Ovary (tissue), 9 donors: ENCODE results near the gene PCGF1. TPM values are rescaled to one million over a fixed set of nuclear protein-coding genes. Genes with fewer than 3 reads are reported as not detected.

ENCODE experiments used
- DNase-seq, 5 donors: peaks; one replicate each; pipeline ENCODE4 v3.0.0-alpha.2; 2019 to 2020
- H3K27ac ChIP-seq, 2 donors: fragments of 200-600 bp; one replicate each; pipeline versions ENCODE4 v1.5.1 to v1.8.0; 2019 to 2022
- H3K27me3 ChIP-seq: fragments of 200-600 bp; one replicate; pipeline ENCODE4 v1.8.0; 2022
- H3K36me3 ChIP-seq: fragments of 200-600 bp; sonication (generic); one replicate; pipeline ENCODE4 v1.5.1; 2019
- H3K4me1 ChIP-seq: one replicate; pipeline ENCODE4 v1.8.1; 2013; ENCODE audit warnings: mild to moderate bottlenecking, moderate library complexity; ENCODE audit not compliant: insufficient read depth
- H3K4me3 ChIP-seq: fragments of 200-600 bp; sonication (generic); one replicate; pipeline ENCODE4 v1.5.1; 2017
- H3K9me3 ChIP-seq, 2 donors: fragments of 200-600 bp in 1 of 2; sonication (generic) in 1 of 2; one replicate each; pipeline versions ENCODE4 v1.5.1 to v1.8.1; 2013 to 2019; ENCODE audit warnings: mild to moderate bottlenecking in 1 of 2, moderate library complexity in 1 of 2
- CTCF ChIP-seq, 3 donors: fragments of 450-650 bp in 2 of 3; fragments of 200-600 bp in 1 of 3; IDR thresholded peaks; one replicate each; pipeline versions ENCODE4 v1.5.1 to v1.8.0; 2016 to 2022; ENCODE audit warnings: antibody characterized with exemption in 3 of 3, mild to moderate bottlenecking in 1 of 3
- EP300 ChIP-seq: sonication (generic); formaldehyde crosslinking; IDR thresholded peaks from one replicate; pipeline ENCODE4 v1.6.1; 2017; ENCODE audit warnings: antibody characterized with exemption
- POLR2A ChIP-seq: fragments of 450-650 bp; IDR thresholded peaks from one replicate; pipeline ENCODE4 v1.6.1; 2017; ENCODE audit warnings: antibody characterized with exemption, mild to moderate bottlenecking, moderate library complexity
- WGBS, 3 donors: extraction: QIAGEN DNeasy Blood & Tissue Kit in 1 of 3; methylation state at CpG; one replicate each; pipeline versions ENCODE4 v1.1.5 to v1.1.7; 2013 to 2017; 5-methylcytosine and 5-hydroxymethylcytosine counted together
- intact Hi-C, 4 donors: fragments of 100-400 bp; cut with DNase I; formaldehyde crosslinking; loops; one replicate each; pipeline versions ENCODE4 v1.11.0 to v1.15.1; 2022 to 2023
- polyA plus RNA-seq, 2 donors: library from polyadenylated mRNA; stranded (reverse); fragments of 200-250 nt in 1 of 2; fragments of 350-450 nt in 1 of 2; fragmentation: Illumina TruSeq in 1 of 2; extraction: RNeasy Lipid Tissue Mini Kit (QIAGEN cat#74804) in 1 of 2; gene quantifications; one replicate each; pipeline ENCODE4 v1.2.3, GENCODE V29; 2013 to 2014
- total RNA-seq, 7 donors: library from RNA; depleted of rRNA in 2 of 7; stranded (reverse); fragments of >200 nt in 2 of 7; fragmentation: NEBNext Ultra II Directional in 3 of 7; extraction: Animal tissue kit (Norgen Biotek cat#: 25700) in 3 of 7; gene quantifications; one replicate each; pipeline versions ENCODE4 v1.1.0 to v1.2.4, GENCODE V29; 2016 to 2023
- donor health status: DM: no; HTN: no; CAD: no; lungs with moderate emphysema.
- donor health status: DM: no; HTN: no; CAD: no.
- donor health status: Bipolar disorder and iron deficiency.
- donor health status: DM: yes; HTN: yes; CAD: no.
- donor health status: DM: no; HTN: no; CAD: no.
- donor health status: DM: yes; HTN: yes; CAD: no.

Gene PCGF1
- total and polyA plus RNA-seq, 9 donors: 9.3 to 24.3 (median 13.8) TPM

DNA sequence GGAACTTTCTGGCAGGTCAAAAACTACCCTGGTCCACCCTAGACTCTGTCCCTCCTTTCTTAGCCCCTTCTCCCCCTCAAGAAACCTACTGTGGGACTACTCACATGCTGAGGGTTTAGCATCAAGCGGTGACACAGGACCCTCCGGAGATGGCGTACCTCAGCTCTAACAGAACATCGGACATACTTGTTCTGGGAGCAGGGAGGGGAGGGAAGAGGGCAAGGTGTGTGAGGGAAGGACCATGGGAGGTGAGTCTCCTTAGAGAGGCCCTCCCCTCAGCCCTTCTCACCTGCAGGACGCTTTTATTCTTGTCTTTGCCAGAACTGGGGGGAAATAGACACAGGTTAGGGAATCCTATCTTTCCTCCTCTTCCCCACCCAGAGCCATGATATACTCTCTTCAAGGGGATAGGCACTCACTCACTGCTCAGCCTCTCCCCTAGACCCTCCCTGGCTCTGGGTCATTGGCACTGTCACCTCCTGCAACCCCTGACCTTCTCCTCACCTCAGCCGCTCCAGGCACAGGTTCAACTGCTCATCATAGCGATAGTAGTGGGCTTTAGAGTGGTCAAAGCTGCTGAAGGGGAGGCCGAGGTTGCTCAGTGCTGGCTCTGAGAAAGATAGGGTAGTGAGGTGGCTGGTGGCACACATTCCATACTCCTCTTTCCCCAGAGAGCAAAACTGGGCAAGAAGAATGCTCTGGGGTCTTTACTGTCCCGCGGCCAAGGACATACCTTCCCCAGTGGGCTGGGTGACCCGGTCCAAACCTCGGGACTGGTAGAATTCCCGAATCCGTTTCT lies 1.8 kb downstream of the PCGF1 start:
- Histone ChIP-seq H3K36me3 (no peaks in the 10 kb centered on the region), H3K4me3 (no peak overlapping the region), H3K9me3 (no peaks in the 10 kb centered on the region), H3K4me1 (peaks cover 5% of the 10 kb centered on the region), H3K27ac (no peak overlapping the region), H3K27me3 (no peaks in the 10 kb centered on the region)
- peak in 1 of 5 donors; percentile 30 for DNase-seq
- 93 to 96% (median 95%) methylated on average over 14 of the region's 14 CpGs for WGBS, 3 donors
- TF ChIP-seq POLR2A: no peak
- TF ChIP-seq CTCF (IDR thresholded peaks at IDR 0.05): no peak
- no peak for TF ChIP-seq EP300
- intact Hi-C loops: loop anchor here in 1 of 4 donors (10.0 kb wide), 1 partner anchor 79 kb away; no protein-coding TSS in a partner anchor

DNA sequence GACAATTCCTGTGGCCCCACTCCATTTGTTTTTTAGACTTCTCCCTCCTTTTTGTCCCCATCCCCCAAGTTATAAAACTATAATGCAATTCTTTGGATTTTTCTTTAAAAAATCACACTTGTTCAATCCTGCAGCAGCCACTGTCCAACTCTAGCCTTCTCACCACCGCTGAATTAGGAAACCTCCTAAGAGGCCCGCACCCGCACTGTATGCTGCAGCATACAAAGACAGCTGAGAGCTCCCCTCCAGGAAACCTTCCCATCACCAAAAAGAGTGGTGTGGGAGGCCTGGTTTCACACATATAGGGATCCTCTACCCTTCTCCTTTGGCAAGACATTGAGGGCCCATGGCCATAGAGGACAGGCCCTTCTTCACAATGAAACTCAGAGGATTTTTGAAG lies 2.9 kb downstream of the PCGF1 start:
- TF ChIP-seq POLR2A (no peak), EP300 (no peak), CTCF (IDR thresholded peaks at IDR 0.05) (no peak)
- Histone ChIP-seq H3K9me3 (no peaks in the 10 kb centered on the region), H3K4me1 (peaks cover 5% of the 10 kb centered on the region), H3K27me3 (no peaks in the 10 kb centered on the region), H3K4me3 (no peak overlapping the region), H3K27ac (no peak overlapping the region), H3K36me3 (no peaks in the 10 kb centered on the region)
- peak in 1 of 5 donors; percentile 7 for DNase-seq
- WGBS, 3 donors: 92 to 97% (median 95%) methylated on average over 3 of the region's 3 CpGs
- intact Hi-C loops: loop anchor here in 1 of 4 donors (10.0 kb wide), 1 partner anchor 80 kb away; no protein-coding TSS in a partner anchor

- H3K9me3 ChIP-seq: no peaks in the 10 kb centered on the region
- H3K27me3 ChIP-seq: no peaks in the 10 kb centered on the region
- H3K36me3 ChIP-seq: no peaks in the 10 kb centered on the region
- WGBS, 3 donors: 54 to 61% (median 58%) methylated on average over 45 of the region's 45 CpGs
- no peak overlapping the region for H3K27ac ChIP-seq
- peak overlapping the region; percentile 34 for H3K4me3 ChIP-seq
- H3K4me1 ChIP-seq: peaks cover 5% of the 10 kb centered on the region
- intact Hi-C loops: loop anchor here in 1 of 4 donors (10.0 kb wide), 1 partner anchor 81 kb away; no protein-coding TSS in a partner anchor
- peak in 1 of 5 donors; percentile 23 for DNase-seq
- TF ChIP-seq CTCF (IDR thresholded peaks at IDR 0.05) (no peak), EP300 (no peak), POLR2A (no peak)
These were observed 3.7 kb downstream of the PCGF1 start for GRCh38 chr2:74503506-74504475.
